HG02973 (cell line): ENCODE results near the gene NIPSNAP3A.
"Not testable (repeated sequence)": the region's sequence is repeated elsewhere in the genome, so short reads cannot be mapped to it uniquely, and the experiment has no call there.

Source experiments
- ATAC-seq: cut with Tn5 transposase; IDR thresholded peaks from one replicate; pipeline ENCODE4 v1.9.1; 2021; ENCODE audit warnings: moderate library complexity; ENCODE audit not compliant: unreplicated experiment

NIPSNAP3A gene

GRCh38 chr9:104747565-104748358, at the start of gene NIPSNAP3A:
TSS of gene NIPSNAP3A (plus strand) at chr9:104747683. CDS start at chr9:104747793, 110 bp downstream.
- peak; percentile 83 for ATAC-seq

DNA sequence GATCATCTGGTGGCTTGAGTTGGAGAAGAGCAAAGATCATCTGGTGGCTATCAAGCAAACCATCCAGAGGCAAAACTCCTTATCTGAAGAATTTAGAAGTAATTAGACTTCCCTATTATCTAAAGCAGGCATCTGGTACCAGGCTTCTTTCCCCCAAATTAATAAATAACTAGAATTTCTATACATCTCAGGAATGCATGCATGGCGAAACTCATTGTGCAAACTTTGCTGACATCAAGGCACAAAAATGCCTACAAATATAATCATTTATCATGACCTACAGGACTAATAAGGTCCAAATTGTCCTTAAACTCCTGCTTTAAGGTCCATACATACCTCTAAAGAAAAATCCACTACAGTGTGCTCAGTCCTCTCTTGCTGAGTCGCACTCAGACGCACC, 47.2 kb upstream of the NIPSNAP3A start:
- no peak for ATAC-seq

GRCh38 chr9:104708737-104709136, 38.7 kb upstream of the NIPSNAP3A start:
- ATAC-seq, result not testable (repeated sequence)

- ATAC-seq, result no peak
These were observed 35.9 kb upstream of the NIPSNAP3A start for GRCh38 chr9:104711604-104712003.

DNA sequence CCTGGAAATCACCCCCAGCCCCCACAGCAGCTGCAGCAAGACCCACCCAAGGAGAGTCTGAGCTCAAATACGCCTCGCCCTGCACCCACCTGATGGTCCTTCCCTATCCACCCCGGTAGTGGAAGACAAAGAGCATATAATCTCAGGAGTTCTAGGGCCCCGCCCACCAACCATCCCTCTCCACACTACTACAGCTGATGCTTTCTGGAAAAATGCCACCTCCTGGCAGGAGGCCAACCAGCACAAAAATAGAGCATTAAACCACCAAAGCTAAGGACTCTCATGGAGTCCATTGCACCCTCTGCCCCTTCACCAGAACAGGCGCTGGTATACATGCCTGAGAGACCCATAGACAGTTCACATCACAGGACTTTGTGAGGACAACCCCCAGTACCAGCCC, 22.5 kb upstream of the NIPSNAP3A start:
- ATAC-seq, result no peak

DNA sequence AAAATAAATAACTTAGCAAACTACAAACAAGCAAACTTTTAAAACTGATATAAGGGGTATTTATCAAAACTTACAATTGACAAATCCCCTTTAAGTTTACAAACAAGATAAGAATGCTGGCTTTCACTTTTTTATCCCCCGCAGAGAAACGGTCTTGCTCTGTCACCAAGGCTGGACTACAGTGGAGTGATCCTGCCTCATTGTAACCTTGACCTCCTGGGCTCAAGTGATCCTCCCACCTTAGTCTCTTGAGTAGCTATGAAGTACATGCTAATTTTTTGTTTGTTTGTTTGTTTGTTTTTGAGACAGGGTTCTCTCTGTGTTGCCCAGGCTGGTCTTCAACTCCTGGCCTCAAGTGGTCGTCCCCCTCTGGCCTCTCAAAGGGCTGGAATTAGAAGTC, 9.0 kb upstream of the NIPSNAP3A start:
- ATAC-seq, result no peak

GRCh38 chr9:104740621-104741020, 6.9 kb upstream of the NIPSNAP3A start:
- no peak for ATAC-seq

DNA sequence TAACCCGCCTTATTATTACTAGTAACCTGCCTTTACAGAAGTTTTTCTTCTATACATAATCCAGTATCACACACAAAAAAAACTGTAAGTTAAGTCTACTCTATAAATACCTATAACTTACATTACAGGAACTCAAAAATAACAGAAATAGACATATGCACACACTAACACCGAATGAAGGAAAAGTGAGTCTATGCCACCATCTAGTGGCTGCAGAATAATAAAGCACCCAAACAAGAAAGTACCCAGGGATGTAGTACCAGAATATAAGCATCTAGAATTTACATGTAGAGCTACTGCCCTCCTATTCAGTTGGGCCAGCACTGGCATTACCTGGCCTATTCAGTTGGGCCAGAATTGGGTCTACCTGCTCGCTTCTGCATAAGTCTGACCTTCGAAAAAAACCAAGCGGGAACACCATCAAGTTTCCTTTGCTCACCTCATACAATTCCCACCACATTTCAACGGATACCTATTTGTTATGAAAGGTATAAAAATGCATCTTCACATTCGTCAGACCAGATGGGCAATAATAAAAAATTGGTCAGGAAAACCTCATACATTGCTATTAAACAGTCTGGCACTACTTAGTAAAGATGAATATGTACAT, 4.0 kb upstream of the NIPSNAP3A start:
- ATAC-seq, result peak; percentile 45

GRCh38 chr9:104745852-104746251, 1.6 kb upstream of the NIPSNAP3A start:
- ATAC-seq, result no peak

- no peak for ATAC-seq
These were observed 1.2 kb upstream of the NIPSNAP3A start for GRCh38 chr9:104746285-104746684.

DNA sequence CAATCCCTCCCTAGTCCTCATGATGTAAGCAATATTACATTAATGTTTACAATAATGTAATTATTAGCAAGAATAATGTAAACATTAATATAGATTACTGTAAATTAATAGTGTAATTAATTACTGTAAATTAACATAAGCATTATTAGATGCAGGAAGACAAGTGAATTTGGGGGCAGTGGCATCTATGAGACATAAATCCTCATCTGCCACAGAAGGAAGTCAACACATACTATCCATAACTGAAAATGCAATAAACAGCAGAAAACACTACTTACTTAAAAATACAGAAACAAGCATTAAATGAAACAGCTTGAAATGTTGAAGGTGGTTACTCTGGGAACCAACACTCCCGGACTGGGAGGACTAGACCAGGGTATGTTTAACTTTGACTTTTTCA, 685 bp upstream of the NIPSNAP3A start:
- no peak for ATAC-seq

- peak; percentile 19 for ATAC-seq
These were observed 278 bp upstream of the NIPSNAP3A start for GRCh38 chr9:104747245-104747564.

- no peak for ATAC-seq
These were observed 1.0 kb downstream of the NIPSNAP3A start for GRCh38 chr9:104748359-104749031.

- peak; percentile 27 for ATAC-seq
These were observed 2.8 kb downstream of the NIPSNAP3A start for GRCh38 chr9:104750185-104750767.

- ATAC-seq, result no peak
These were observed 11.5 kb downstream of the NIPSNAP3A start for GRCh38 chr9:104758974-104759373.

- ATAC-seq, result peak; percentile 50
These were observed 17.7 kb downstream of the NIPSNAP3A start for GRCh38 chr9:104765138-104765537.

- no peak for ATAC-seq
These were observed 18.5 kb downstream of the NIPSNAP3A start for GRCh38 chr9:104766025-104766424.

DNA sequence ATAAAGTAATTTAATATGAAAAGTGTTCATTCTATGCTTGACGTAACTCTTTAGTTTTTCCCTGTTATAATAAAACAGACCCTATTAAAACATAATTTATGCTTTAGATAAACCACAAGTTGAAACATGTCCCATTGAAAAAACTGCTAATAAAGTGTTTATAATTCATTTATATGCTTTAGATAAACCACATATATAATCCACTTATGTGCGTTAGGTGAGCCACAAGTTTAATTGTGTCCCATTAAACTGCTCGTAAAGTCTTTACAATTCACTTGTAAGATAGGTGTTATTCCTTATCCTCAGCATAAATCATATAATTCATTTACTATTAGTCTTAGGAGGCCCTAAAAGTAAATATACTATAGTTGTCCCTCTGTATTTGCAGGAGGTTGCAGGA, 20.0 kb downstream of the NIPSNAP3A start:
- no peak for ATAC-seq

- not testable (repeated sequence) for ATAC-seq
These were observed 21.5 kb downstream of the NIPSNAP3A start for GRCh38 chr9:104769029-104769428.

GRCh38 chr9:104769655-104770054, 22.2 kb downstream of the NIPSNAP3A start:
- no peak for ATAC-seq

DNA sequence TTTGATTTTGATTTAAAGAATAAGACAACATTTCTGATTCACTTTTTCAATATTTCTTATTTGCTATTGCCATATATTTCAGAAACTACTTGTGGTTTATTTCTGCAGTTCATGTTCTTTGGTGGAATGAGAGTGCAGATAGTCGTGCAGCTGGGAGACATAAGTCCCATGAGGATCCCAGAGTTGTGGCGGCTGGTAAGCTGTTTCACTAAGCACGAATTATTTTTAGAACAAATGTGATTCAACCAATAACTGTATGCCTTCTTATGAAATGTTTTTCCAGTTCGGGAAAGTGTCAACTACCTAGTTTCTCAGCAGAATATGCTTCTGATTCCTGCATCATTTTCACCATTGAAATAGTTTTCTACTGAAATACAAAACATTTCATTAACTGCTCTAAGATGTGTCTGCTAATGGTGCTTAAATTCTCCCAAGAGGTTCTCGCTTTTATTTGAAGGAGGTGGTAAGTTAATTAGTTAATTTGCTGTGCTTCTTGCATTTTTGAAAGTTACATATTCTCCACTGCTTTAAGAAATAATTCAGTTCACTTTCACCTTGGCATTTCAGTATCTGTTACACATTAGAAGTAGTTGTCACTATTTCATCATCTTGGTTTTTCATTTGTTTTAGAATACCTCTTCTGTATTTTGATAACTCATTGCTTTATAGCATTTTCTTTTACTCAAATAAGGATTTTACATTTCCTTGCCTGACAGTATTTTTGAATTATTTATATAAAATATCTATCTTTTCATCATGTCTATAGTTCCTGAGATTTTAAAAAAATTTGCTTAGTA, 25.4 kb downstream of the NIPSNAP3A start:
- ATAC-seq, result no peak
